Measurements from ENCODE around the gene A2ML1. TPM values are rescaled to one million over a fixed set of nuclear protein-coding genes. Genes with fewer than 3 reads are reported as not detected.
"Not testable (repeated sequence)": the region's sequence is repeated elsewhere in the genome, so short reads cannot be mapped to it uniquely, and the experiment has no call there.

Gene A2ML1
- total RNA-seq, 2 donors from 2014 or later = not detected

DNA sequence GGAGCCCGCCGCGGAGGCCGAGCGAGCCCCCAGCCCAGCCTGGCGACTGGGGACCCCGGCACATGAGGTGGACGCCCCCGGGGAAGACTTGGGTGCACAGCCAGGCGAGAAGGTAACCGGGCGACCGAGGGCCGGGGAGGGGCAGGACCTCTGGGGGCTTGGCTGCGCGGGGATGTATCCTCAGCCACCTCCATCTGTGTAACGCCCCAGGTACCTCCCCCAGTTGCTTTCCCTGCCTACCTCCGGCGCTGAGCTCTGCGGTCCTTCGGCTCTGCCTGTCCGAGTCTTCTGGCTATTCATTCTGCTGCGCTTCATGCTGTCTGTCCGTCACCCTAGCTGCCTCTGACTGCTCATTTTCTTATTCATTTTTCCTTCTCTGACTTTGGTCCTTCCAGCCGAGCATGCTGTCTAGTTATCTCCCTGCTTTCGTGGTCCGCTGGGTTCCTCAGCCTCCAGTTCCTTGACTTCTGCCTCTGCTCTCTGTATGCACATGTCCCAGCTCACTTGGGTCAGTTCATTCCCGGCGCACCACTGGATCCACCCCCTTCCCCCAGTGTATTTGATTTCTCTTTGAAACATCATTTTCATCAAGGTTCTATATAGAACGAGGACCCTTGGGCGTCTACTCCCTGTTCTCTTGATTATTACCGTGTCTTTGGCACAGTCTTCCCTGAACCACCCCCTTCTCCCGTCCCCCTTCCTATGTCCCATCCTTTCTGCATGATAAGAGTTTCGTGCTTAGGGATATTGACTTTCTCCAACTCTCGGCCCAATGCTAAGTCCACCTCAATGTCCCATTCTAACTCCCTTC, 92.5 kb downstream of the A2ML1 start:
- ATAC-seq (replicated peaks) = peak; percentile 90
- H3K4me3 Mint-ChIP-seq = no peak overlapping the region
- no peak overlapping the region for H3K27ac Mint-ChIP-seq
- H3K9me3 Mint-ChIP-seq = no peaks in the 10 kb centered on the region
- no peaks in the 10 kb centered on the region for H3K27me3 Mint-ChIP-seq
- H3K36me3 Mint-ChIP-seq (ENCODE audit: low read depth) = peaks cover 6% of the 10 kb centered on the region
- peaks cover 7% of the 10 kb centered on the region for H3K4me1 Mint-ChIP-seq

DNA sequence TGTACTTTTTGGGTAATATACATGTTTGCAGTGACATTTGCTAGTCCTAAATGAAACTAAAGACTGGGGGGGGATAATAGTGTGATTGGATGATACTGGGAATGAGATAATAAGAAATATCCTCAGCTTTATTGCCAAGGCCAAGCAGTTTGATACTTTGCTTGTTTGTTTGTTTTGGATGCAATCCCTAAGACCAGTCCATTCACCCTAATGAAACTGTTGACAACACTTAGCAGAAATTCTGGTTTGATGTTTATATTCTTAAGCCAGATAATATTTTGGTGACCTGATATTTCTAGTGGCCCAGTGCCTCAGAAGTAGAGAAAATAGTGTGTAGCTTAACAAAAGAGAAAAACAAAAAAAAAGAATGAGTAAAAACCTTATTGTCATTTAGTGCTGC, 93.7 kb downstream of the A2ML1 start:
- Mint-ChIP-seq H3K9me3 (no peaks in the 10 kb centered on the region), H3K27ac (no peak overlapping the region), H3K4me3 (no peak overlapping the region), H3K36me3 (ENCODE audit: low read depth) (peaks cover 13% of the 10 kb centered on the region), H3K27me3 (no peaks in the 10 kb centered on the region), H3K4me1 (peaks cover 7% of the 10 kb centered on the region)
- no peak for ATAC-seq (replicated peaks)

GRCh38 chr12:8917031-8917430, 94.6 kb downstream of the A2ML1 start:
- Mint-ChIP-seq H3K27ac (no peak overlapping the region), H3K4me3 (no peak overlapping the region)

DNA sequence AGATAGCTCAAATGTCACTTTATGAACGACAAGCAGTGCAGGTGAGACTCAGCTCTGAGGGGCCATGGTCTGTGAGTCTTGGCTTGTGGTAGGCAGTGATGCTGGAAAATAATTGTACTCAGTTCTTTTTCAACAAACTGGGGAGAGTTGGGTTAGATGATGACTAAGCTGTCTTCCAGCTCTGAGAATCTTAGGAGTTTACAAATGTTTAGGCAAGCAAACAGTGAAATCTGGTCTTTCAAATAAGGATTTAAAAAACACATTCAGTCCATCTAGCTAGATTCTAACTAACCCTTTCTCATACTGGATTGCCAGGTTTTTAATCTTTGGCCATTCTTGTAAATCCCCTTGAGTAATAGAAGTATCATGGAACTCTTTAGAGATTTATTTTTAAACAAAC, 95.3 kb downstream of the A2ML1 start:
- no peak for ATAC-seq (replicated peaks)
- Mint-ChIP-seq H3K4me3 (no peak overlapping the region), H3K27ac (no peak overlapping the region), H3K36me3 (ENCODE audit: low read depth) (peaks cover 24% of the 10 kb centered on the region), H3K9me3 (no peaks in the 10 kb centered on the region), H3K27me3 (no peaks in the 10 kb centered on the region), H3K4me1 (peaks cover 7% of the 10 kb centered on the region)

More at GRCh38 chr12:8917031-8917430, 94.6 kb downstream of the A2ML1 start:
- ATAC-seq (replicated peaks) = no peak
- Mint-ChIP-seq H3K4me1 (peaks cover 7% of the 10 kb centered on the region), H3K27me3 (no peaks in the 10 kb centered on the region), H3K9me3 (no peaks in the 10 kb centered on the region), H3K36me3 (ENCODE audit: low read depth) (peaks cover 18% of the 10 kb centered on the region)

DNA sequence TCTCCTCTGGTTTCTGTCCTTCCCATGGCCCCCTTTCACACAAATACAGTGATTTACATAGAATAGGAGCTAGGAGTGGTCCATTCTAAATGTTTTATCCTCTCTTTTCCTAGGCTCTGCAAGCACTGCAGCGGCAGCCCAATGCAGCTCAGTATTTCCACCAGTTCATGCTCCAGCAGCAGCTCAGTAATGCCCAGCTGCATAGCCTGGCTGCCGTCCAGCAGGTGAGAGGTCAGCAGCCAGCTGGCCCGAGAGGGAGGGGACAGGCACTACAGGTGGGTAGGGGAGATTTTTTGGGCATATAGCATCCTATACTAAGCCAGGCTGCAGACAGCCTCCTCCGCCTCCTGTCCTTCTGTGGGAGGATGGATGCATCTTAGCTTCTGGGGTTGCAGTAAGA, 97.2 kb downstream of the A2ML1 start:
- H3K4me1 Mint-ChIP-seq; ATAC-seq (replicated peaks); H3K4me3 Mint-ChIP-seq; H3K9me3 Mint-ChIP-seq; H3K27me3 Mint-ChIP-seq; H3K27ac Mint-ChIP-seq: not testable (repeated sequence)
- peaks cover 30% of the 10 kb centered on the region for H3K36me3 Mint-ChIP-seq (ENCODE audit: low read depth)

DNA sequence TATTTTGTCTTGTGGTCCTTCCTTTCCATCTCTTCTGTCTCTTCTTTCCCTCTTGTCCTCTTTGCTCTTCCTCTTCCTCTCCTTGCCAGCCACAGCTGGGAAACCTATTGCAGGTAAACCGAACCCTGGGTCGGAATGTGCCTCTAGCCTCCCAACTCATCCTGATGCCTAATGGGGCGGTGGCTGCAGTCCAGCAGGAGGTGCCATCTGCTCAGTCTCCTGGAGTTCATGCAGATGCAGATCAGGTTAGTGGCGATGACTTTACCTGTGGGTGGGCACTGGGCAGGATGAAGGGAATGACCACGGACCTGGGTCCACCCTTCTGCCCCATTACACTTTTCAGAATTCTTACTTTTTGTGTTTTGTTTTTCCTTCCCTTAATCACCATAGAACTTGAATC, 100.1 kb downstream of the A2ML1 start:
- peaks cover 30% of the 10 kb centered on the region for H3K36me3 Mint-ChIP-seq (ENCODE audit: low read depth)
- no peaks in the 10 kb centered on the region for H3K27me3 Mint-ChIP-seq
- ATAC-seq (replicated peaks) = no peak
- H3K9me3 Mint-ChIP-seq = no peaks in the 10 kb centered on the region
- peak overlapping the region; percentile 24 for H3K27ac Mint-ChIP-seq
- H3K4me3 Mint-ChIP-seq = no peak overlapping the region
- no peaks in the 10 kb centered on the region for H3K4me1 Mint-ChIP-seq

Other genes with a start within 250 kb of the A2ML1 start
- not detected for gene AICDA, start 209.8 kb upstream of the A2ML1 start, total RNA-seq
- not detected for gene MFAP5, start 159.8 kb upstream of the A2ML1 start, total RNA-seq
- 1 to 10 TPM in 1 of 2 donors, under 1 TPM in 1; 0.95 to 1.4 TPM for gene RIMKLB, start 124.6 kb upstream of the A2ML1 start, total RNA-seq
- 10 to 100 TPM; 13.0 to 17.0 TPM for gene PHC1, start 91.9 kb downstream of the A2ML1 start, total RNA-seq
- gene M6PR, start 127.0 kb downstream of the A2ML1 start, total RNA-seq = 100 to 1,000 TPM; 144 to 199 TPM
- 1 to 10 TPM; 3.0 to 4.8 TPM for gene KLRG1, start 166.9 kb downstream of the A2ML1 start, total RNA-seq